GM19238 (cell line): ENCODE data around the gene BPI.
"Not testable (repeated sequence)": the region's sequence is repeated elsewhere in the genome, so short reads cannot be mapped to it uniquely, and the experiment has no call there.

ENCODE experiments used
- DNase-seq: peaks from one replicate; pipeline ENCODE4 v3.0.0; 2011; ENCODE audit warnings: low spot score; ENCODE audit not compliant: insufficient read length

BPI gene

DNA sequence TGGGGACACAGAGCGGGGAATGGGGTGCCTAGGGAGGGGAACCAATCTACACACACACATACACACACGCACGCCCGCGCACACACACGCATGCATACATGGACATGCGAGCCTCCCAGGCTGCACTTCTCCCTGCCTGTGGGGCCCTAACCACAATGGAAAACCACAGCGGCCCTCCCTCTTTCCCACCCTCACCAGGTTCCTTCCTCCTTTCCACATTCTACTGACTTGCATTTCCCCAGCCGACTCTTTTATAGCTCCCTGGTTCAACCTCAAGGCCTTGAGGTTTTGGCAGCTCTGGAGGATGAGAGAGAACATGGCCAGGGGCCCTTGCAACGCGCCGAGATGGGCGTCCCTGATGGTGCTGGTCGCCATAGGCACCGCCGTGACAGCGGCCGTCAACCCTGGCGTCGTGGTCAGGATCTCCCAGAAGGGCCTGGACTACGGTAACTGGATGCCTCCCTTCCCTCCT, at the start of gene BPI:
BPI (plus strand) TSS at position 249 of the 472 bp plus-strand sequence; CDS start at position 317, 68 bp downstream.
- DNase-seq, result no peak

DNA sequence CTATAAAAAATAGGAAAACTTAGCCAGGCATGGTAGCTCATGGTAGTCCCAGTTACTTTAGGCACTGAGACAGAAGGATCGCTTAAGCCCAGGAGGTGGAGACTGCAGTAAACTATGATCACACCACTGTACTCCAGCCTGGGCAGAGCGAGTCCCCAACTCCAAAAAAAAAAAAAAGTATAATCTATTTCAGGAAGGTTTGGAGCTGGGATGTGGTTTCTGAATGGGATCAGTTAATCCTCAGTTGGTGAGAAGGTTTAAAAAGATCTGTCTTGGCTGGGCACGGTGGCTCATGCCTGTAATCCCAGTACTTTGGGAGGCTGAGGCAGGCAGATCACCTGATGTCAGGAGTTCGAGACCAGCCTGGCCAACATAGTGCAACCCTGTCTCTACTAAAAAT, 49.3 kb upstream of the BPI start:
- not testable (repeated sequence) for DNase-seq

DNA sequence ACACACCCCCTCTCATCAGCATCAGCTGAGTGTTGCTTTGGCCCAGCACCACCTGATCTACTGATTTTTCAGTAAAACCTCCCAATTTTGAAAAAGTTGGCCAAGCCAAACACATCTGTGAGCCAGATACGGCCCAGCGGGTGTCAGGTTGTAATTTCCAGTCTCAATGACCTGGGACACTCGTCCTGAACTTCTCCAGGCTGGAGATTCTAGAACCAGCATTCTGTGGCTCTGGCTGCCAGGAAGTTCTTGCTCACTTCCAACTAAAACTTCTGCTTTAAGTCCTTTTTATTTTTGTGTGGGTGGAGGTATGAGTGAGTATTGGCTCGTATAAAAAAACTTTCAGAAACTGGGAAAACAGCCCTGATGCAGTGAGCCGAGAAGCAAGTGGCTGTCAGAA, 48.6 kb upstream of the BPI start:
- no peak for DNase-seq

DNA sequence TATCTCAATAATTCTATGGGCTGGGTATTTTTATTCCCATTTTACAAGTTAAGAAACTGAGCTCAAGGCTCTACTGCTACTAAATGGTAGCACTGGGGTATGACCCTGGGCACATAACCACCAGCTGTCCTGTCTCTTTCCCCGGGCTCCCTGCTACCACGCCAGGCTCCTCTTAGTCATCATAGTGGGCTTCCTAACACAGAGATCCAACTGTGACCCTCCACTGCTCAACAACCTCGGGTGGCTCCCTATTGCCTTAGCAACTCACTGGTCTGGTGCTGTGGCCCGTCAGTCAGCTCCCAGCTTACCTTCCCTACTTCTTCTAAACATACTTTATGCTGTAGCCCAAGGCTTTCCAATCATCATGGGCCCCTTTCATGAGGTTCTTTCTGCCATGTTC, 47.9 kb upstream of the BPI start:
- no peak for DNase-seq

DNA sequence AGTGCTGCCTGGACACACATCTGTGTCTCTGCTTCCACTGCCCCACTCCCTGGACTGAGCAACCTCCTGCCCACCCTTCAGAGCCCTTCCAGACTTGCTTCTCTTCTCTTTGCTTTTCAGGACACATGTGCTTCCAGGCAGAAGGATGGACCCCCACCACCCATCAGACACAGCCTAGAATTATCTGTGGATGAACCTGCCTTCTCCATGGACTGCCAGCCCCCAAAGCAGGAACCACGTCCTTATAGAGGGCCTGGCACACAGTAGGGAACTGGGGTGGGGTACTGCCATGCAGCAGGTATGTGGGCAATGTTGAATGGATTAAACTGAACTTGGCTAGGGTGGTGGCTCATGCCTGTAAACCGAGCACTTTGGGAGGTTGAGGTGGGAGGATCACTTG, 47.0 kb upstream of the BPI start:
- DNase-seq, result no peak

DNA sequence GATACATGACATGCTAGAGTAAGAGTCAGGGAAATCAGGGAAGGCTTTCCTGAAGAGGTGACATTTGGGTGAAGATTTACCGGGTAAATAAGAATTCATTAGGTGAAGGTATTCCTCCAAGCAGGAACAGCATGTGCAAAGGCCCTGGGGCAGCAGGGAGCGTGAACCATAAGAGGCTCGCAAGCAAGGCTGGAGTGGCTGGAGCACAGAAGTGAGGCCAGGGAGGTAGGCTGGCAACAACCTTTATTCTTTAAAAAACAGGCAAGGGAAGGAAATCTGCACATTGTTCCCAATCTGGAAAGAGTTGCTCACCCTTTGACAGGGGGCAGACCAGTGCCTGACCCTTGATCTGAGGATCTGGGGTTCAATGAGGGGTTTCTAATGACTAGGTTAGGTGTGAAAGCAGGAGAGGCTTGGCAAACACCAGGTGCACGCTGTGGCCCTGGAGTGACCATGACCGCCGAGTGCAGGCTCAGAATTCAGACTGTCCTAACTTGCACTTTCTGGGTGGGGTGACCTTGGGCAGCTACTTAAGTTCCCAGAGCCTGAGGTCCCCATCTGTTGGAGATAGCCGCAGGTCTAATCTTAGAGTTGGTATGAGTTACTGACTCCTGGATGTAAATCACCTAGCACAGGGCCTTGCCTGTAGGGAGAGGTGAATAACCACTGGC, 45.3 kb upstream of the BPI start:
- no peak for DNase-seq

DNA sequence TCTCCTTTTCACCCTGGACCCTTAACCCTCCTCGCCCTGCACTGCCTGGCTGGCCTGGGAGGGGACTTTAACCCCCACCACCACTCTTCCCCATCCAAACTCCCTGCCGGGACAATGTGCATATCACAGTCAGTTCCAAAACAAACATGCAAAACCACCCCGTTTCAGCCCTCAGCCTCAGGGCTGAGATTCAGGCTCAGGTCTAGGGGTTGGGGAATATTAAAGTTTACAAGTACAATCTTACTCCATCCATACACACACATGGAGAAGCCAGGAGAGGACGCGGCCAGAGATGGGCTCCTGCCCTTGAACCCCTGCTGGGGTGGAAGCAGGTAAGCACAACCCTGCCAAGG, 44.0 kb upstream of the BPI start:
- no peak for DNase-seq

DNA sequence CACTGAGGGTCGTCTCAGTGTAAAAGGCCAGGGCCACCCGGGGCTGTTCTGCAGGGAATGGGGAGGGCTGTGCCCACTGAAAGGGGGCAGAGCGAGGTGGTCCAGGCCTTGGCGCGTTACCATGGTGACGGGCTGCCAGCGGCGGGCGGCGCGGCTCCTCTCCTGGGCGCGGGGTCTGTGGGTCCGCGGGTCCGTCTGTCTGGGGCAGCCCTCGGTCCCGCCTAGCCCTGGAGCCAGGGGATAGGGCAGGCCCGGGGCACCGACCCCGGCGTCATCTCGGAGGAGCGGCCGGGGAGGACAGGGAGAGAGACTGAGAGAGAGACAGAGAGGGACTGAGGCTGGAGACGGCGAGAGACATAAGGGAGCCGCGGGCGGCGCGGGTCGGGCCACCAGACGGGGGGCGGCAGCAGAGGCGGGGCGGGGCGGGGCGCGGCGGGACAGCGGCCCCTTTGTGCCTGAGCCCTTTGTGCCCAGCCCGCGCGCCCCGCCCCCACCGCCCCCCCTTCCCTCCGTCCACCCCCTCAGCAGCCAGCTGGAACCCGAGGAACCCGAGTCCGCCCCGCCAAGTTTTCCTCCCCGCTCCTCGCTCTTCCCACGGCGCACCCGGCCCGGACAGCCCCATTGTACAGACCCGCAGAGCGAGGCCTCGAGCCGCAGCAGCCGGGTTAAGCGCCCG, 43.4 kb upstream of the BPI start, which contains the start of gene KIAA1755:
KIAA1755 (minus strand) TSS at position 358 of the 676 bp plus-strand sequence; CDS start at position 123, 235 bp downstream.
- DNase-seq, result no peak

DNA sequence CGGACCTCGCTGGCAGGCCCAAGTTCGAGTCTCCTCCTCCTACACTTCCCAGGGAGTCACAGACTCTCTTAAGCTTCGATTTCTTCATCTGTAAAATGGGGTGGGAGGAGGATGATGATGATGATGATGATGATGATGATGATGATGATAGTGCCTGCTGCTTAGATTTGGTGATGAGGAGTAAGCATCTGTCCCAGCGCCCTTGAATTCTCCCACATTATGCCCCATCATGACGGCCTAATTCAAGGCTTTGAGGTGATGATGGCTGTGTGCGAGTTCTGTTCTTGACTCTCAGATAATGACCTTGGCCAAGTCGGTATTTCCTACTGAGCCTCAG, 42.9 kb upstream of the BPI start:
- DNase-seq, result no peak

DNA sequence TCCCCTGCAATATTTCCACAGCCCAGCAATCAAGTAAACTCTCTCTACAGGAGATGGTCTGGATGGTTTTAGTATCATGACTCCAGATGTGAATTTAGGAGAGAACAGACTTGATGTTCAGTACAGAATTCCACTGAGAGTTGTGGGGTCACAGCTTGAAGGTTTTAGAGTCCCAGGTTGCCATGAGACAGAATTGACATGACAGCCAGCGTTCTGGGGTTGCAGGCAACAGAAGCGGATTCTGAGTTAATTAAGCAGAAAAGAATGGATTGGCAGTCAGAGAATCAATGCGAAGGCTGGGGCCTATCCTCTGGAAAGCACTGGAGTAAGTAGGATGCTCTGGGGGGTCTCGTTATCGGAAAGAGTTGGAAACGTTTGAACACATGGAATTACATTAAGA, 41.0 kb upstream of the BPI start:
- no peak for DNase-seq

DNA sequence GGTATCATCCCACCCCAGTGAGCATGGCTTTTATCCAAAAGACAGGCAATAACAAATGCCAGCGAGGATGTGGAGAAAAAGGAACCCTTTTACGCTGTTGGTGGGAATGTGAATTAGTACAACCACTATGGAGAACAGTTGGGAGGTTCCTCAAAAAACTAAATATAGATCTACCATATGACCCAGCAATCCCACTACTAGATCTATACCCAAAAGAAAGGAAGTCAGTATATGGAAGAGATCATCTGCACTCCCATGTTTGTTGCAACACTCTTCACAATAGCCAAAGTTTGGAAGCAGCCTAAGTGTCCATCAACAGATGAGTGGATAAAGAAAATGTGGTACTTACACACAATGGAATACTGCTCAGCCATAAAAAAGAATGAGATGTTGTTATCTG, 37.5 kb upstream of the BPI start:
- DNase-seq, result no peak

DNA sequence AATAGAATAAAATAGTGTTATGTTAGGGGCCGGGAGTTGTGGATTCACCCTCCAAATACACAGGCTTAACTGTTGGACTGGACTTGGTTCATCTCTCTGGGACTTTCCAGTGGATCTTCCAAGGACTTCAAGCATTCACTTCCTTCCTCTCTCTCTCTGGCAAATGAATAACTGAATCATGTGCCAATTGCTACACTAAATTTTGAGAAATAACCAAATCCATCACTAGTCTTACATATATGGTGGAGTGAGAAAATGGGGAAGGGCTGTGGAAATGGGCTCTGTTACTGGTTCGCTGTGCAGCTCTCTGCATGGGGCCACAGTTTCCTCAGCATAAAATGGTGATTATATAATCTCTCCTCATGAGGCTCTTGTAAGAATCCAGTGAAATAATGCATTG, 36.7 kb upstream of the BPI start:
- no peak for DNase-seq

DNA sequence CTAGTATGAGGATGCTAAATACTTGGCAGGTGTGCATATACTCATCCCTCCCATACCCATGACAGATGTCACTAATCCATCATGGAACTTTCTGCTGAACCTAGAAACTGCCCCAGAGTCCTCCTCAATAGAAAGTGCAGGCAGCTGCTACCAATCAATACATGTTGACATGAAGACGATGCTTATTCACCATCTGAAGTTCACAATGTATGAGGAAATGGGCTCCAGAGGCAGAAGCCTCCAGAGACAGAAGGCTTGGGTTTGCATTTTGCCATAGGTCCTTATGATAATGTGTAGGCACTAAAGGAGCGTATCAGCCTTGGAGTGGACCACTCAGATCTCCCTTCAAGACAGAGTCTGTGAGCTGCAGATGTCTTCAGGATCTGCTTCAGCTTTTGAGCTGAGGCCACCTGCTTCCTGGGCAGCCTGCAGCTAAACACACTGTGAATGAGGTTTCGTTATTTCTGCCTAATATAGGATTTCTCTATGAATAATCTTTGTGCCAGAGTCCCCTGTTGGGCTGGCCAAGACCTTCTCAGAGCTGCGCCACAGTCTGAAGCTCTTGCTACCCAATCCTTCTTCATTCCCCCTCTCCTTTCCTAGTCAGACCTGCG, 35.9 kb upstream of the BPI start:
- no peak for DNase-seq

DNA sequence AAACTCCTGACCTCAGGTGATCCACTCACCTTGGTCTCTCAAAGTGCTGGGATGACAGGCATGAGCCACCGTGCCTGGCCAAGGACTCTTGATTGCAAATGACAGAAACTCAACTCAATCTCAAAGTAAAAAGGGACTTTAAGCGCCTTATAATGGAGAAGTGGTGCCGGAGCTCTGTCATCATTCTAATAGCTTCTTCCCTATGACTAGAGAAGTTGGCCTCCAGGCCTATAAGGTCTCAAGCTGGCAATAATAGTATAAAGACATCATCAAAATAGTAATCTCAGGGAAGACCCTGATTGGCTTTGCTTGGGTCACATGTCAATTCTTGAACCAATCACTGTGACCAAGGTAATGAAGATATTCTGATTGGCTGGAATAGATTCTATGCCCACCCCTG, 34.9 kb upstream of the BPI start:
- DNase-seq, result no peak

DNA sequence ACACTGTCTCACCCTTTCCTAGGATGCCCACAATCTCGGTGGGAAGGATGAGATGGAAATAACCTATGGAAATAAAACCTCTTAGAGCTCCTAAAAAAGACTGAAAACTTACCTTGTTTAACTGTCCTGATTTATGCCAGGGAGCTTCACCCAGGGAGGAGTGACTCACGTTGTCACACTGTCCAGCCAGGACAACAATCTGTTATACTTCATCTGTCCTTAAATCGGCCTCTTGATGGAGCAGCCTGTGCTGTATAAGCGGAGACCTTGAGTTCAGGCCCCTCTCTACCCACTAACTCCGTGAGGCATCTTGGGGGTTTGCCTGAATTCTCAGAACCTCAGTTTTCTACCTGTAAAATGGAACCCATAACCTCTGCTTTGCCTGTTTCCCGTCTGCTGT, 34.2 kb upstream of the BPI start:
- DNase-seq, result no peak

DNA sequence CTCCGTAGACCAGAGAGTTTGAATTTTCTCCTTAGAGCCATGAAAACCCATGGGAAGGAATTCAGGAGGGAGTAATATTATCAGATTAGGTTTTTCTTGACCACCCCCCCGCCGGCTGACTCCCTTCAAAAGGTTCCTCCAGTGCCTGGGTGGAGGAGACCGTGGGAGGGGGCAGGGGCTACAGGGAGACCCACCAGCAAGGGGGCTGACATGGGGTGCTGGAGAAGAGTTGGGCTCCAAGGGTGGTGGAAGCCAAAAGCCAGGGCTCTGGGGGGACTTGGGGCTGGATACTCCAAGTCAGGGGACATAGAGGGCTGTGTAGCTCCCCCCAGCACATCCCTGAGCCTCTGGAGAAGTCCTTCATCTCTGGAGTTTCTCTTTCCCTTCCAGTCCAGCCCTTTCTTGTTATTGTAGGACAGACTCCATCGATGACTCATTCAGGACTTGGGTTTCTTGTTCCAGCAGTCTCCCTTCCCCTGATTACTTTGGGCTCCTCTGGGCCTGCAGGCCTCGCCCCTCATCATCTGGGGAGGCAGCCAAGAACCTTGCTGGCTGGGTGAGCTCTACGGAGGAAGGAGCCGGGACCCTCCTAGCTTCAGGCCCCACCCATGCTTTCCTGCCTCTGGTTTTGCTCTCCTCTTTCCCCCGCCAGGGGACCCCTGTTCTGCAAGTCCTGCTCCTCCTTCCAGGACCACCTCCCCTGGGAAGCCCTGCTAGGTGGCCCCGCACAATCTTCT, 32.9 kb upstream of the BPI start:
- DNase-seq, result no peak

DNA sequence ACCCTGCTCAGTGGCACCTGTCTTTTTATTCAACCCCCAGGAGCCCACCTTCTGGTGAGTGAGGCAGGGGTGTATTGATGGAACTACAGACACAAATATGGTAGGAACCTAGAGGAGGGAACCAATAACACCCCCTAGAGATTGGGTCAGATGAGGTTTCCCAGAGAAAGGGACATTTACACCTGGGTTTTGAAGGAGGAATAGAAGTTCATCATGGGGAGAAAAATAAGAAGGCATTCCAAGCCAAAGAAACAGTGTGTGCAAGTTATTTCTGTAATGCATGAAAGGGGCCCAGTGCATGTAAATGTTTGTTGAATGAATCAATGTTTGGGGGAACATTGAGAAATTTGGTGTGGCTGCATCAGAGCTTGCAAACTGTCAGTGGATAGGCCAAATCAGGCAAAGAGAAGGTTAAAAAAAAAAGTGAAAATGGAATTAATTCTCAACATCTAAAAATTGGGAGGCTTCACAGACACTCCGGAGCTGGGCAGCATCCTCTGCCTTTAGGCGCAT, 32.3 kb upstream of the BPI start:
- no peak for DNase-seq

DNA sequence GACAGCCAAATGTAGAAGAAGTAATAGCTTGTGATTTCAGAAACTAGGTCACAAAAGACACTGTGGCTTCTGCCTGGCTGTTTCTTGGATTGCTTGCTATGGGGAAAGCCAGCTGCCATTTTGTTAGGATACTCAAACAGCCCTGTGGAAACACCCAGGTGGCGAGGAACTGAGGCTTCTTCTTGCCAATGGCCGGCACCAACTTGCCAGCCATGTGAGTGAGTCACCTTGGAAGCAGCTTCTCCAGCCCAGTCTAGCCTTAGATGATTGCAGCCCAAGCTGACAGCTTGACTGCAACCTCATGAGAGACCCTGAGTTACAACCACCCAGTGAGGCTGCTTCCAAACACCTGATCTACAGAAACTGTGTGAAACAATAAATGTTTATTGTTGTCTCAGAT, 31.6 kb upstream of the BPI start:
- DNase-seq, result no peak

DNA sequence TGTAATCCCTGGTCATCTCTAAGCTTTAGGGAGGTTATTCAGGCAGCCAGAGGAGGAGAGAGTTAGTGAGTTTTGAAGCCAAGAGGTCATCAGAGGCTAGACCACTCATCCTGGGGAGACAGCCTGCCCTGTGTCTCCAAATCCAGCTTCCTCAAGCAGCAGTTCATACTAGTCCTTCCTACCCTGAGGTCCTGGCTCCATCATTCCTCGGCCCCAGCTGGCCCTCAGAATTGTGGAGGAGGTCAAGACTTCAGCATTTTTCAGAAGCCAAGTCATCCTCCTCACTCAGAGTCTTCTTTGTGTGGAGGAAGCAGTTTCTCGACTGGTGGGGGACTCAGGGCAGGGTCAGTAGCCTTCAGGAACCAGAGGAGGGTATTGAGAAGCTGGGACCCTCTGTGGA, 31.0 kb upstream of the BPI start:
- no peak for DNase-seq

DNA sequence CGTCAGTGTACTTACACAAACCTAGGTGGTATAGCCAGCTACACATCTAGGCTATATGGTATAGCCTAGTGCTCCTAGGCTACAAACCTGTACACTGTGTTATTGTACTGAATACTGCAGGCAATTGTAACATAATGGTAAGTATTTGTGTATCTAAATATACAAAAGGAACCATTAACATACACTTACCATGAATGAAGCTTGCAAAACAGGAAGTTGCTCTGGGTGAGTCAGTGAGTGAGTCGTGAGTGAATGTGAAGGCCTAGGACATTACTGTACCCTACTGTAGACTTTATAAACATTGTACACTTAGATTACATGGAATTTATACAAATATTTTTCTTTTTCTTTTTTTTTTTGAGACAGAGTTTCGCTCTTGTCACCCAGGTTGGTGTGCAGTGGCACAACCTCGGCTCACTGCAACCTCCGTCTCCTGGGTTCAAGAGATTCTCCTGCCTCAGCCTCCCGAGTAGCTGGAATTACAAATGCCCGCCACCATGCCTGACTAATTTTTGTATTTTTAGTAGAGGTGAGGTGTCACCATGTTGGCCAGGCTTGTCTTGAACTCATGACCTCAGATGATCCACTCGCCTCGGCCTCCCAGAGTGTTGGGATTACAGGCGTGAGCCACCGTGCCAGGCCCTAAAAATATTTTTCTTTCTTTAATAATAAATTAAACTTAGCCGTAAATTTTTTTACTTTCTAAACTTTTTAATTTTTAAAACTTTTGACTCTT, 28.0 kb upstream of the BPI start:
- no peak for DNase-seq

DNA sequence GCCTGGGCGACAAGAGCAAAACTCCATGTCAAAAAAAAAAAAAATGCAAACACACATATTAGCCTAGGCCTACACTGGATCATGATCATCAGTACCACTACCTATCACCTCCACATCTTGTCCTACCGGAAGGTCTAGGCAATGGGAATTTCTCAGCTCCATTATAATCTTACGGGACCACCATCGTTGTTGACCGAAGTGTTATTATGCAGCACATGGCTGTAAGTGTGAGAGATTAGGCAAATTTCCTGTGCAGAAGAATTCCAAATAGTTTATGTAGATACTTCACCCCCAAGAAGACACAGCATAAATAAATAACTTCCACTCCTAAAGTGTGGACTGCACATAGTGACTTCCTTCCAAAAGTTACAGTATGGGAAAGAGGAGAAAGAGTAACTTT, 26.7 kb upstream of the BPI start:
- no peak for DNase-seq
